Measurements from ENCODE around the gene NFASC.

The NFASC gene

GRCh38 chr1:205017001-205017400 lies 146.3 kb downstream of the NFASC start:
- no peaks in the 10 kb centered on the region for H3K4me1 ChIP-seq (ENCODE audit: control insufficient read depth, low read length)
- H3K9me3 ChIP-seq (ENCODE audit: control insufficient read depth, insufficient read depth, low read length), result no peaks in the 10 kb centered on the region
- TF ChIP-seq, protein P1, sequence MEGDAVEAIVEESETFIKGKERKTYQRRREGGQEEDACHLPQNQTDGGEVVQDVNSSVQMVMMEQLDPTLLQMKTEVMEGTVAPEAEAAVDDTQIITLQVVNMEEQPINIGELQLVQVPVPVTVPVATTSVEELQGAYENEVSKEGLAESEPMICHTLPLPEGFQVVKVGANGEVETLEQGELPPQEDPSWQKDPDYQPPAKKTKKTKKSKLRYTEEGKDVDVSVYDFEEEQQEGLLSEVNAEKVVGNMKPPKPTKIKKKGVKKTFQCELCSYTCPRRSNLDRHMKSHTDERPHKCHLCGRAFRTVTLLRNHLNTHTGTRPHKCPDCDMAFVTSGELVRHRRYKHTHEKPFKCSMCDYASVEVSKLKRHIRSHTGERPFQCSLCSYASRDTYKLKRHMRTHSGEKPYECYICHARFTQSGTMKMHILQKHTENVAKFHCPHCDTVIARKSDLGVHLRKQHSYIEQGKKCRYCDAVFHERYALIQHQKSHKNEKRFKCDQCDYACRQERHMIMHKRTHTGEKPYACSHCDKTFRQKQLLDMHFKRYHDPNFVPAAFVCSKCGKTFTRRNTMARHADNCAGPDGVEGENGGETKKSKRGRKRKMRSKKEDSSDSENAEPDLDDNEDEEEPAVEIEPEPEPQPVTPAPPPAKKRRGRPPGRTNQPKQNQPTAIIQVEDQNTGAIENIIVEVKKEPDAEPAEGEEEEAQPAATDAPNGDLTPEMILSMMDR (IDR thresholded peaks at IDR 0.05; ENCODE audit: low read depth, low read length, poor library complexity, severe bottlenecking), result no peak
- no peak for TF ChIP-seq EZH2phosphoT487 (IDR thresholded peaks at IDR 0.05; ENCODE audit: borderline replicate concordance, low read length)
- no peaks in the 10 kb centered on the region for H3K79me2 ChIP-seq (ENCODE audit: control insufficient read depth, low read length)
- no peaks in the 10 kb centered on the region for H3K36me3 ChIP-seq (ENCODE audit: control insufficient read depth, low read length)
- H3K4me2 ChIP-seq (ENCODE audit: low read length), result no peak overlapping the region
- H4K20me1 ChIP-seq (ENCODE audit: control insufficient read depth, insufficient read depth, low read depth, low read length), result no peaks in the 10 kb centered on the region
- H3K9me2 ChIP-seq (replicated peaks; ENCODE audit: control insufficient read depth, low read length), result no peaks in the 10 kb centered on the region
- peaks cover 17% of the 10 kb centered on the region for H3K27me3 ChIP-seq (ENCODE audit: control insufficient read depth, low read length)
- H3K4me3 ChIP-seq (ENCODE audit: low read length), result no peak overlapping the region
- no peak overlapping the region for H3K27ac ChIP-seq (ENCODE audit: low read depth, low read length)
- H3F3A ChIP-seq (ENCODE audit: control insufficient read depth, insufficient read depth), result no peaks in the 10 kb centered on the region

DNA sequence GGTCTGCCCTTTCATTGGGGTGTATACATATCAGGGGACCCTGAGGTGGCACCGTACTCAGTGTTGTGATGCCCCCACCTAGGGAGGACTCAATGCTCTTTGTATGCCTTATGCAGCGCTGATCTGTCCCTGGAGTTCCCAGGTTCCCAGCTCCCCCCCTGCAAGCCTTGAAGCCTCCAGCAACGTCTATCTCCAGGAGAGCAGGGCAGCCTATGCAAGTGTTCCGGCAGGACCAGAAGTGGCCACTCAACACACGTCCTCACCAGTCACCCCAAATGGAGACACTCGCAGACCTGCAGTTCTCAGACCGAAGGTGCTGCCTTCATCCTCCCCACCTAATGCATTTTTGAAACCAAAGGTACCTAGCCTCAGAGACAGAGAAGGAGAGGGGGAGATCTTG lies 147.1 kb downstream of the NFASC start:
- H3K4me2 ChIP-seq (ENCODE audit: low read length), result no peak overlapping the region
- H3K4me3 ChIP-seq (ENCODE audit: low read length), result no peak overlapping the region
- TF ChIP-seq, protein P1 (IDR thresholded peaks at IDR 0.05; ENCODE audit: low read depth, low read length, poor library complexity, severe bottlenecking), result no peak
- TF ChIP-seq EZH2phosphoT487 (IDR thresholded peaks at IDR 0.05; ENCODE audit: borderline replicate concordance, low read length), result no peak
- no peak overlapping the region for H3K27ac ChIP-seq (ENCODE audit: low read depth, low read length)
- H3K9me3 ChIP-seq (ENCODE audit: control insufficient read depth, insufficient read depth, low read length), result no peaks in the 10 kb centered on the region
- H3F3A ChIP-seq (ENCODE audit: control insufficient read depth, insufficient read depth), result no peaks in the 10 kb centered on the region
- peaks cover 16% of the 10 kb centered on the region for H3K27me3 ChIP-seq (ENCODE audit: control insufficient read depth, low read length)
- H3K9me2 ChIP-seq (replicated peaks; ENCODE audit: control insufficient read depth, low read length), result no peaks in the 10 kb centered on the region
- no peaks in the 10 kb centered on the region for H3K79me2 ChIP-seq (ENCODE audit: control insufficient read depth, low read length)
- H4K20me1 ChIP-seq (ENCODE audit: control insufficient read depth, insufficient read depth, low read depth, low read length), result no peaks in the 10 kb centered on the region
- H3K36me3 ChIP-seq (ENCODE audit: control insufficient read depth, low read length), result no peaks in the 10 kb centered on the region
- no peaks in the 10 kb centered on the region for H3K4me1 ChIP-seq (ENCODE audit: control insufficient read depth, low read length)

DNA sequence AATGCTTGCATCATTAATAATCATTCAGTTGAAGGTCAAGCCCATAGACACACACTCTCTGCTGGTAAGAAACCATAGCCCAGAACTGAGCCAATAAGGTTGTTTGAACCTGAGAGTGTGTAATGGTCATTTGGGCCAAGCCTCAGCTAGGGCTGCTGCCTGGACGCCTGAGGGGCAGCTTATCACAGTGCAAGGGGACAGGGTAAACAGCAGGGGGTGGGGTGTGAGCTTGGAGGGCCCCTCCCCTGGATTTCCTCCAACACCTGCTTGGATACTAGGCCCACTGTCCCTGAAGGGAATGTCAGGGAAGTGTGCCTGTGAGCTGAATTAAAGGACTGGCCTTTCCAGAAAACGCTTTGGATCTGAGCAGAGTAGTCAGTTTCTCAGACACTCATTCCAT lies 147.7 kb downstream of the NFASC start:
- Histone ChIP-seq H3K9me3 (ENCODE audit: control insufficient read depth, insufficient read depth, low read length) (no peaks in the 10 kb centered on the region), H3K4me1 (ENCODE audit: control insufficient read depth, low read length) (no peaks in the 10 kb centered on the region), H3K4me2 (ENCODE audit: low read length) (no peak overlapping the region), H3K27ac (ENCODE audit: low read depth, low read length) (no peak overlapping the region), H3K36me3 (ENCODE audit: control insufficient read depth, low read length) (no peaks in the 10 kb centered on the region), H3K27me3 (ENCODE audit: control insufficient read depth, low read length) (peaks cover 10% of the 10 kb centered on the region; the same call in 1 of the 2 replicates), H3F3A (ENCODE audit: control insufficient read depth, insufficient read depth) (no peaks in the 10 kb centered on the region), H4K20me1 (ENCODE audit: control insufficient read depth, insufficient read depth, low read depth, low read length) (no peaks in the 10 kb centered on the region), H3K4me3 (ENCODE audit: low read length) (no peak overlapping the region), H3K9me2 (replicated peaks; ENCODE audit: control insufficient read depth, low read length) (no peaks in the 10 kb centered on the region), H3K79me2 (ENCODE audit: control insufficient read depth, low read length) (no peaks in the 10 kb centered on the region)
- TF ChIP-seq, protein P1 (IDR thresholded peaks at IDR 0.05; ENCODE audit: low read depth, low read length, poor library complexity, severe bottlenecking), result no peak
- no peak for TF ChIP-seq EZH2phosphoT487 (IDR thresholded peaks at IDR 0.05; ENCODE audit: borderline replicate concordance, low read length)
